Activated T-cell treated with anti-CD3 and anti-CD28 coated beads for 48 hours (primary cell): Measurements from ENCODE around the gene DDIAS.
"Not testable (repeated sequence)": the region's sequence is repeated elsewhere in the genome, so short reads cannot be mapped to it uniquely, and the experiment has no call there.

Experiments used
- DNase-seq: peaks from one replicate; pipeline ENCODE4 v3.0.0-alpha.2; 2020; ENCODE audit warnings: low read depth

Gene DDIAS

GRCh38 chr11:82927264-82927880 lies 25.8 kb downstream of the DDIAS start:
- no peak for DNase-seq

GRCh38 chr11:82929121-82929520 lies 27.6 kb downstream of the DDIAS start:
- no peak for DNase-seq

DNA sequence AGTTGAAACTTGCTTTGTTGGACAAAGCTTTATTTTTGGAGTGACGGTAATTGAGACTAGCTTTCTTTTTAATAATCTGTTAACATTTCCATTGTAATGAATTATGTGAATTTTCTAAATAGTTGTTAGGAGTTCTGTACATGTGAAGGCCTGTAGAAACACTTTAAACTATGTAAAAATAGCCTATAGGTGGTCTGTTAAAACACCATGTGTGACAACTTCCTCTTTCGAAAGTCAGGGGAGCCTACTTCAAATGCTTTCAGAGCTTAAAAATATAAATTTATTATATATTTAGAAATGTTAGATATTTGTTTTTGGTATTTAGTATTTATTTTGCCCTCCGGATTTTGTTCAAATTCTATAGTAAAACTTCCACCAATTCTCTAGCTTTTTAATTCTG lies 28.7 kb downstream of the DDIAS start:
- DNase-seq, result no peak

DNA sequence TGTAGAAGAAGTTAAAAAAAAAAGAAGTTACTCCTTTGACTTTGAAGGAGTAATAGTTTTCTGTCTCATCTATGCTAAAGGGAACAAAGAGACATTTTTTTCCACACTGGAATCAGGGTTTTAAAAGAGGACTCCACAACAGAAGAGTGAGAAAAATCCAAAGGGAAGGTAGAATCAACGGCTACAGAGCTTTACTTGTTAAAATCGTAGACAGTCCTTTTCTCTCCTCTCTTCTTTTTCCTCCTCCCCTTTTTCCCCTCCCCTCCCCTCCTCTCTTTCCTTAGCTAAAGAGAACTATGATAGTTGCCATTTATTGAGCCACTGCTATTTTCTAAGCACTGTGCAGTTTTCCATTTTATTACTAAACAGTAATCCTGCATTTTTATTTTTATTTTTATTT lies 29.2 kb downstream of the DDIAS start:
- no peak for DNase-seq

GRCh38 chr11:82932564-82932963 lies 31.0 kb downstream of the DDIAS start:
- no peak for DNase-seq

- DNase-seq, result no peak
These were observed 34.7 kb downstream of the DDIAS start for GRCh38 chr11:82936261-82936660.

DNA sequence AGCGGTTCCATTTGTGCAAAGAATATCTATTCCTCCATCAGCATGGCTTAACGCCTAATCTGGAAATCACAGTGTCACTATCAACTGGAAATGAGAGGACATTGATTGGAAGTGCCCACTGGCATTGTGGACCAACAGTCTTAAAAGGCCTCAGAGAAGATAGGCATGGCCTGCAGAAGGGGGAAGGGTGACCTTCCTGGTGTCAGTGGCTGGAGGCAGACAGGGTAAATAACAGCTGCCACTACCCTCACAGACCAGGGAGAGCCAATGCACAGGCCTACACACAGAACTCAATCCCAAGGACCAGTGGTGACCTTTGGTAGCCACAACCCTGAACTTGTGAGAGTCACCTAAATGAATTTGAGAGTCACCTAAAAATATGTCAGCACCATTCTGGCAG lies 36.0 kb downstream of the DDIAS start:
- no peak for DNase-seq

- no peak for DNase-seq
These were observed 37.9 kb downstream of the DDIAS start for GRCh38 chr11:82939456-82939855.

GRCh38 chr11:82942376-82942775 lies 40.8 kb downstream of the DDIAS start:
- no peak for DNase-seq

DNA sequence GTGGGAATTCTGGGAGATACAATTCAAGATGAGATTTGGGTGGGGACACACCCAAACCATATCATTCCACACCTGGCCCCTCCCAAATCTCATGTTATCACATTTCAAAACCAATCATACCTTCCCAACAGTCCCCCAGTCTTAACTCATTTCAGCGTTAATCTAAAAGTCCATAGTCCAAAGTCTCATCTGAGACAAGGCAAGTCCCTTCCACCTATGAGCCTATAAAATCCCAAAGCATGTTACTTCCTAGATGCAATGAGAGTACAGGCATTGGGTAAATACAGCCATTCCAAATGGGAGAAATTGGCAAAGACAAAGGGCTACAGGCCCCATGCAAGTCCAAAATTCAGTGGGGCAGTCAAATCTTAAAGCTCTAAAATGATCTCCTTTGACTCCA lies 41.9 kb downstream of the DDIAS start:
- not testable (repeated sequence) for DNase-seq

- no peak for DNase-seq
These were observed 42.7 kb downstream of the DDIAS start for GRCh38 chr11:82944198-82944597.

- DNase-seq, result not testable (repeated sequence)
These were observed 43.5 kb downstream of the DDIAS start for GRCh38 chr11:82945041-82945440.

- DNase-seq, result no peak
These were observed 44.1 kb downstream of the DDIAS start for GRCh38 chr11:82945682-82946081.

DNA sequence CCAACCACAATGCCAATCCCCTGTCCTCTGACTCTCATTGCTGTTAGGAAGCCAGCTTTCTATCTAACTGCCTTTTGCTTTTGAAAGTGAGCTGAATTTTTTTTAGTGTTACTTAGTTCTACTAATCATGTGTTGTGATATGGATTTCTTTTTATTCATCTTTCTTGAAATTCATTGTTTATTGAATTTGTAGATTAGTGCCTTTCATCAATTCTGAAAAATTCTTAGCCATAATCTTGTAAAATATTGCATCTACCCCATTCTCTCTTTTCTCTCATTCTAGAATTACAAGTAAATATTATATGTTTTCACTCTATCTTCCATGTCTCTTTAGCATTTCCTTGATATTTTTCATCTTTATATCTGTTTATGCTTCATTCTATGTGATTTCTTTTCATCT lies 47.8 kb downstream of the DDIAS start:
- DNase-seq, result no peak

DNA sequence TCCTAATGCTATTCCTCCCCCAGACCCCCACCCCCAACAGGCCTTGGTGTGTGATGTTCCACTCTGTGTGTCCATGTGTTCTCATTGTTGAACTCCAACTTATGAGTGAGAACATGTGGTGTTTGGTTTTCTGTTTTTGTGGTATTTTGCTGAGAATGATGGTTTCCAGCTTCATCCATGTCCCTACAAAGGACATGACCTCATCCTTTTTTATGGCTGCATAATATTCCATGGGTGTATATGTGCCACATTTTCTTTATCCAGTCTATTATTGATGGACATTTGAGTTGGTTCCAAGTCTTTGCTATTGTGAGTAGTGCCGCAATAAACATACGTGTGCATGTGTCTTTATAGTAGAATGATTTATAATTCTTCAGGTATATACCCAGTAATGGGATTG lies 49.0 kb downstream of the DDIAS start:
- not testable (repeated sequence) for DNase-seq

GRCh38 chr11:82955736-82956453 lies 54.4 kb downstream of the DDIAS start:
- DNase-seq, result peak; percentile 23

- no peak for DNase-seq
These were observed 58.6 kb downstream of the DDIAS start for GRCh38 chr11:82959987-82960778.

GRCh38 chr11:82960779-82961143 lies 59.2 kb downstream of the DDIAS start:
- DNase-seq, result no peak

GRCh38 chr11:82962021-82962420 lies 60.5 kb downstream of the DDIAS start:
- DNase-seq, result not testable (repeated sequence)

DNA sequence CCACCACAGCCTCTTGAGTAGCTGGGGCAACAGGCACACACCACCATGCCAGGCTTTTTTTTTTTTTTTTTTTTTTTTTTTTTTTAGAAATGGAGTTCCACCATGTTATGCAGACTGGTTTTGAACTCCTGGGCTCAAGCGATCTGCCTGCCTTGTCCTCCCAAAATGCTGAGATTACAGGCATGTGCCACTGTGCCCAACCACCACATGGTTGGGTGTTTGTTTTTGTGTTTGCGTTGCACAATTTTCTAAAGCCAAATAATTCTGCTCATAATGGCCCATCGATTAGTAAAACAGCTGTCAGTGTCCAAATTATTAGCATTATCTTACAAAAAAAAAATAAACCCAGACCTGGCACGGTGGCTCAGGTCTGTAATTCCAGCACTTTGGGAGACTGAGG lies 65.8 kb downstream of the DDIAS start:
- no peak for DNase-seq

DNA sequence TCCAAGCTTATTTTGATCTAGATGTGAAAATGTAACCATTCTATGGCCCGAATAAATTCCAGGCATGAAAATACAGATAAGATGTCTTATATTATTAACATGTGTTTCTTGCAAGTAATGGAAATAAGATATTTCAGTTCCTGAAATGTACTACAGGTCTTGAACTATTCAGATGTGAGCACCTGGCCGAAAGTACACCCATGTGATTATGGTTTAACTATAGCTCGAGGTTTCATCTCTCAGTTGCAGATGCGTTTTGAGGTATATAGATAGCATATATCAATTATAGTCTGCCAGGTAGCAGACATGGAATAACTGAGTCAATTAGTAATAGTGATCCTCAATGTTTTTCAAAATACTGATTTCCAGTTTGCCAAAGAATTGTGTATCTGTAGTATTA lies 68.3 kb downstream of the DDIAS start:
- no peak for DNase-seq

- DNase-seq, result not testable (repeated sequence)
These were observed 69.1 kb downstream of the DDIAS start for GRCh38 chr11:82970507-82971083.

GRCh38 chr11:82971519-82971946 lies 70.0 kb downstream of the DDIAS start:
- peak; percentile 34 for DNase-seq
